HG02981 (cell line): ENCODE data around the gene NAXE.
"Not testable (repeated sequence)": the region's sequence is repeated elsewhere in the genome, so short reads cannot be mapped to it uniquely, and the experiment has no call there.

Experiments
- ATAC-seq: cut with Tn5 transposase; IDR thresholded peaks from one replicate; pipeline ENCODE4 v1.9.1; 2021; ENCODE audit warnings: mild to moderate bottlenecking, moderate library complexity; ENCODE audit not compliant: unreplicated experiment

The NAXE gene

DNA sequence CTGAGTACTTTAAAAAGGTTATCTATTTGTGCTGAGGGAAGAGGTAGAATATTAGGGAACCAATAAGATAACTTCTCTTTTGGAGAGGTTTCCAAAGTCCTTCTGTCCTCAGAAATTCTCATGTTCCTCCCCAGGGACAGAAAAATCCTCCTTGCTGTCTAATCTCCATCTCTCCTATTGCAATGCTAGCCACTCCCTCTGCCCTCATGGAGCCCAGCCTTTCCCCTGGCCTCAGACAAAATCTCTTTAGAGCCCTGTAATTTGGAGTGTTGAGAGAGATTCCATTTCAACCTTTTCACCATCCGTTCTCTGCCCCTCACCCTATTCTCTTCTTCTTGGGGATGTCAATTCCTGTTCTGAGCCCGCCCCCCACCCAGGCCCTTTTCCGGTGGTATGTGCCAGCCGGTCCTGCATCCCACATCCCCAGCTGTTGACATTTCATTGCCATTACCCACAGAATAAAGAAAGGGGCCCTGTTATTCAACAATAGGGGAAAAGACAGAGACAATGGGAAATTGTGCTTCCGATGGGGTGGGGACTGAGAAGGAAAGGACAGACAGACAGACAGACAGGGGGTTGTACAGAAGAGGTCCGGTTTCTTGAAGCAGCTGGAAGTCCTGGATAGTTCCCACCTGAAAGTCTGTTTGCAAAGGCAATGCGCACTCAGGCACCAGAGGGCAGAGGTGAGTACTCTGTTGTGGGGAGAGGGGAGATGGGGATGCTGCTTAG is 27.4 kb downstream of the NAXE start, which contains the start of gene HAPLN2:
TSS of gene HAPLN2 (plus strand) at position 563 of the 729 bp plus-strand sequence. CDS start 4,076 bp downstream, outside the sequence.
- no peak for ATAC-seq

DNA sequence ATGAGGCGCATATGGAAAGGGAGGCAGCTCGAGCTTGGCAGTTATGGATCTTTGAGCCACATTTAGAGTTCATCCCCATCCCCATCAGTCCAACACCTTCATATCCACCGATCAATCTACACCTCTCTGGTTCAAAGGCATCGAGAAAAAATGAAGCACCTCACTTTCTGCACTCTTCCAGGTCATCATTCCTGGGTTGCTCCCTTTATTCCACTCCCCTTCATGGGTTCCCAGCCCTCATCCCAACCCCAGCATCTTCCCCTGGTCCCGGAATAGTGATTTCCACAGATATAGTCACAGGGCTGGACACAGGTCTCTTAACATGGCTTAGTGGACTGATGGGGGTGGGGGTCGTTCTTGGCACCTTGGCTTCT is 28.0 kb downstream of the NAXE start:
- no peak for ATAC-seq

DNA sequence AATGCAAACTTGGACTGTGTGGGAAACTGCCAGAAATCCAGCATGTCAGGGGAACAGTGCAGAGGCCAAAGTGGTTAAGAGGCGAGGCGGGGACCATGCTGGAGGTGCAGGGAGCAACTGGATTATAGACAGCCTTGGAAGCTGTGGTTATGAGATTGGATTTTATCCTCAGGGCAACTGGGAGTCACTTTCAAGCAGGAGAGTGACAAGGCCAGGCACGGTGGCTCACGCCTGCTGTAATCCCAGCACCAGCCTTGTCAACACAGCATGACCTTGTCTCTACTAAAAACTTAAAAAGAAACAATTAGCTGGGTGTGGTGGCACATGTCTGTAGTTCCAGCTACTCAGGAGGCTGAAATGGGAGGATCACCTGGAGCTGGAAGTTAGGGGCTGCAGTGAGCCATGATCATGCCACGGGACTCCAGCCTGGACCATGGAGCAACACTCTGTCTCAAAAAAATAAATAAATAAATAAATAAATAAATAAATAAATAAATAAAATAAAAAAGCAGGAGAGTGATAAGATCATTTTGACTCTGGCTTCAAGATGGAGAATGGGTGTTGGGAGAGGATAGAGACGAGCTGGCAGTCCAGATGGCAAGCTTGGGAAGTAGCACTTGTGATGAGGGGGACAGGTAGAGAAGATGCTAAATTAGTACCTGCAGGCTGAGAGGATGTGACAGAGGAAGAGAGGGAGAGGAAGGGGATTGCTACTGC is 31.2 kb downstream of the NAXE start:
- ATAC-seq: no peak

DNA sequence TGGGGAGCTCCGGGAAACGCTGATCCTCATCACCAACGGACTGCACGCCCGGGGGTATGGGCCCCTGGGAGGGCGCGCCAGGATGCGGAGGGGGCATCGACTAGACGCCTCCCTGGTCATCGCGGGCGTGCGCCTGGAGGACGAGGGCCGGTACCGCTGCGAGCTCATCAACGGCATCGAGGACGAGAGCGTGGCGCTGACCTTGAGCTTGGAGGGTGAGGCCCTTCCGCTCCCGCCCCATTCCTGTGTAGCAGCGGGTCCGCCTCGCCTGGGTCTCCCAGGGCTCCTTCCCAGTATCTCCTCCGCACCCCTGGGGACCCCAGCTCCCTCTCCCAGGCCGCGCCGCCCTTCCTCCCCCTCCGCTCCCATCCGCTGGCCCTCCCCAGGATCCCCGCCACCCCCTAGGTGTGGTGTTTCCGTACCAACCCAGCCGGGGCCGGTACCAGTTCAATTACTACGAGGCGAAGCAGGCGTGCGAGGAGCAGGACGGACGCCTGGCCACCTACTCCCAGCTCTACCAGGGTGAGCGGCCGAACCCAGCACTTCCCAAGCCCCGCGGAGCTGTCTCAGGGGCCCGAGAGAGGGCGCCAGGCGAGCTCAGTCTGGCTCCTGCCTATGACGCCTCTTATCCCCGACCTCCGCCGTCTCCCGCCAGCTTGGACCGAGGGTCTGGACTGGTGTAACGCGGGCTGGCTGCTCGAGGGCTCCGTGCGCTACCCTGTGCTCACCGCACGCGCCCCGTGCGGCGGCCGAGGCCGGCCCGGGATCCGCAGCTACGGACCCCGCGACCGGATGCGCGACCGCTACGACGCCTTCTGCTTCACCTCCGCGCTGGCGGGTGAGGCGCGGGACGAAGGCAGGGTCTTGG is 32.6 kb downstream of the NAXE start:
- no peak for ATAC-seq

DNA sequence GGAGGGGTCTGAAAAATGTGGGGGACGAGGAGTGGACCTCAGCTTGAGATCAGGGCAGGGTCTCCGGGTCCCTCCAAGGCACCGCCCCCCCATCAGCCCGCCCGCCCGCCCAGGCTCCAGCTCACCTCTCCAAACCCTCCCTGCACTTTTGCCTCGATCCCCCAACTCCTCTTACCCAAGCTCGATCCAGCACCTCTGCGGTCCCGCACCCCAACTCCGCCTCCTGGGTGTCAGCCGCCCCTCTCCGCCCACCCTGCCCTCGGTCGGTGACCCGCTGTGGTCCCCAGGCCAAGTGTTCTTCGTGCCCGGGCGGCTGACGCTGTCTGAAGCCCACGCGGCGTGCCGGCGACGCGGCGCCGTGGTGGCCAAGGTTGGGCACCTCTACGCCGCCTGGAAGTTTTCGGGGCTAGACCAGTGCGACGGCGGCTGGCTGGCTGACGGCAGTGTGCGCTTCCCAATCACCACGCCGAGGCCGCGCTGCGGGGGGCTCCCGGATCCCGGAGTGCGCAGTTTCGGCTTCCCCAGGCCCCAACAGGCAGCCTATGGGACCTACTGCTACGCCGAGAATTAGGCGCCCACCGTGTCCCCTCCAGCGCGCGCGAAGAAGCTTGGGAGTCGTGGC is 33.3 kb downstream of the NAXE start:
- no peak for ATAC-seq

DNA sequence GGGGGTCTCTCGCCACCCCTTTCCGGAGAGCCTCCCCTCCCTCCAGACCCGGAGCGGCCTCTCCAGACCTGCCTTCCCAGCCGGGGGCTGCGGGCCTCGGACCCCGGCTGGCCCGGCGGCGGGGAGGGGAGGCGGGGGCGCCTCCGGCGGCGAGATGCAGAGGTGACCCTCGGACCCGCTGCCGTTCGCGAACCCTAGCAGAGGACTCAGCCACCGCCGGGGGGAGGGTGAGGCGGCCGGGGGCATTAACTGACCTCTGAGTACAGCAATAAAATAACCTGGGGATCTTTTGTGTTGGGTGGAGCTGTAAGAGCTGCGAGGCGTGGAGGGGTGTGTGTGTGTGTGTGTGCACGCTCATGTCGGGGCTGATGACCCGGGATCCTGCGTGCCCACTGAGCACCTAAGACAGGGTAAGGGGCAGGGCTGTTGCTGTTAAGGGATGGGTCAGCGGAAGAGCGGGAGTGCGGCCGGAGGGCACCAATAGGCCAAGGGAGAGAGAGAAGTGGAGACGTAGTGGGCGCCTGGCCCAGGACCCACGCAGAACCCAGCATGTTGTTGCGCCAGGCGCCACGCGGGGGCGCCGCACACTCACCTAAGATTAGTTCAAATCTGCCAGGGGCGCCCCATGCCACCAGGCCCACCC is 34.0 kb downstream of the NAXE start:
- no peak for ATAC-seq

DNA sequence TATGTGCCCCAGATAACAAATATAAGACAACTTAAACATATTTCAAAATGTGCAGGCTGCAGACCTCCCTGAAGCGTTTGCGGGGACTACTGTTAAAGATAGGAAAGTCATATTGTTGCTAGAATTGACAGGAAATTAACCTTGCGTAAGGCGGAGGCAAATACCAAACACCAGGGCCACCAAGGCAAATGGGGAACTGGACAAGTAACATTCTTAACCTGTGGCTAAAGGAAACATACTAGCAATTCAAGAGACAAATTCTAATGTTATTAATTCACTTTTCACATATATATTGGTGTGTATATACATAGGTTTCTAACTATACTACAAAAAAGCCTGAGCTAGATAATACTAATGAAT is 34.5 kb downstream of the NAXE start:
- ATAC-seq: no peak

DNA sequence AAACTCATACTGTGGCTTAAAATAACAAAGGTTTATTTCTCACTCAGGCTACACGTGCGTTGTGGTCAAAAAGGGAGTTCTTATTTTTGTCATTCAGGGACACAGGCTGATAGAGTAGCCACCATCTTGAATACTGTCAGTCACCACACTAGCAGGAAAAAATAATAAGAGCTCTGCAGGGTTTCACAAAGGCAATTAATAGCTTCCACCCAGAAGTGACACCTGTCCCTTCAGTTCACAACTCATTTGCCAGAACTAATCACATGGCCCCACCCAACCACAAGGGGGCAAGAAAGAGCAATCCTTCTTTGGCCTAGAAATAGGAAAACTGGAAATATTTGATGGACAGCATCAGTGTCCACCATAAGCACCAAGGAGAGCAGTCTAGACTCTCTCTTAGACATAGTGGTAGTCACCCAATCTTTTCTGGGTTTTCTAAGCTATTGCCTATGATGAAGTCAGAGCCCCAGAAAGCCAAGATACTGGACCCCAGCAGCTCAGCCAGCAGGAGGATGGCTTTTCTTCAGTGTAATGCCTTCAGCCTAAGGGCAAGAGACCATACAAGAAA is 35.8 kb downstream of the NAXE start:
- ATAC-seq: no peak

DNA sequence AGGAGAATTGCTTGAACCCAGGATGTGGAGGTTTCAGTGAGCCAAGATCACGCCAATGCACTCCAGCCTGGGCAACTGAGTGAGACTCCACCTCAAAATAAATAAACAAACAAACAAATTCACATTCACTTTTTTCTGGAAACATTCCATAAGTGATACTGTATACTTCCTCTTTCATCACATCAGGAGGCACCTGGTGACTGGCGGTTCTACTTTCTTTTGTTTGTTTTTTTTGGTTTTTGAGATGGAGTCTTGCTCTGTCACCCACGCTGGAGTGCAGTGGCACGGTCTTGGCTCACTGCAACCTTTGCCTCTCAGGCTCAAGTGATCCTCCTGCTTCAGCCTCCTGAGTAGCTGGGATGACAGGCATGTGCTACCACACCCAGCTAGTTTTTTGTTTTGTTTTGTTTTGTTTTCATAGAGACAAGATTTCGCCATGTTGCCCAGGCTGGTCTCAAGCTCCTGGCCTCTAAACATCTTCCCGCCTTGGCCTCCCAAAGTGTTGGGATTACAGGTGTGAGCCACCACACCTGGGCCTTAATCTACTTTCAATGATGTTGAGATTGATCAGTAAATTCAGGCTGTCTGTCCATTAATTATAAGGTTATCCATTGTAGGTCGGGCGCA is 38.4 kb downstream of the NAXE start:
- no peak for ATAC-seq

DNA sequence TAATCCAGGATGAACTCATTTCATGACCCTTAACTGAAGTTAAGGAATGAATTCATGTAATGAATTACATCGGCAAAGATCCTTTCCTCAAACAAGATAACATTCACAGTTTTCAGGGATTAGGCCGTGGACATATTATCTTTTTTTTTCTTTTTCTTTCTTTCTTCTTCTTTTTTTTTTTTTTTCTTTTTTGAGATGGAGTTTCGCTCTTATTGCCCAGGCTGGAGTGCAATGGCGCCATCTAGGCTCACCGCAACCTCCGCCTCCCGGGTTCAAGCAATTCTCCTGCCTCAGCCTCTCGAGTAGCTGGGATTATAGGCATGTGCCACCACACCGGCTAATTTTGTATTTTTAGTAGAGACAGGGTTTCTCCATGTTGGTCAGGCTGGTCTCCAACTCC is 39.6 kb downstream of the NAXE start:
- not testable (repeated sequence) for ATAC-seq

DNA sequence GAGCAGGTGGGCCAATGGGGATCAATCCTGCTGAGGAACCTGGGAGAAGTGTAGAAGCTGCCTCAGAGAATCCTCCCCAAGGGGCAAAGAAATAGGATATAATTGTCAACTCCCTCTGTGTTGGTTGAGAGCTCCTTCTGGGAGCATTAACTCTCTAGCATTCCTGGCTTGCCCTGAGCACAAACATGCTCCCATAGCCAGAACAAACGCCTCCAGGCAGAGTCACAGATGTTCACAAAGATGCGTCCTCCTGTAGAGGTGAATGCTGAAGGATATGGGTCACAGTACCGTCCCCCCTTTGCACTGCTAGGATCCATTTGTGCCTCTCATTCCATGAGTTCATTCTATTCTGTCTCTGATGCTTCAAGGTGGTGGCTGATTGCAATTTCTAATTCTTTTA is 40.8 kb downstream of the NAXE start:
- ATAC-seq: no peak

DNA sequence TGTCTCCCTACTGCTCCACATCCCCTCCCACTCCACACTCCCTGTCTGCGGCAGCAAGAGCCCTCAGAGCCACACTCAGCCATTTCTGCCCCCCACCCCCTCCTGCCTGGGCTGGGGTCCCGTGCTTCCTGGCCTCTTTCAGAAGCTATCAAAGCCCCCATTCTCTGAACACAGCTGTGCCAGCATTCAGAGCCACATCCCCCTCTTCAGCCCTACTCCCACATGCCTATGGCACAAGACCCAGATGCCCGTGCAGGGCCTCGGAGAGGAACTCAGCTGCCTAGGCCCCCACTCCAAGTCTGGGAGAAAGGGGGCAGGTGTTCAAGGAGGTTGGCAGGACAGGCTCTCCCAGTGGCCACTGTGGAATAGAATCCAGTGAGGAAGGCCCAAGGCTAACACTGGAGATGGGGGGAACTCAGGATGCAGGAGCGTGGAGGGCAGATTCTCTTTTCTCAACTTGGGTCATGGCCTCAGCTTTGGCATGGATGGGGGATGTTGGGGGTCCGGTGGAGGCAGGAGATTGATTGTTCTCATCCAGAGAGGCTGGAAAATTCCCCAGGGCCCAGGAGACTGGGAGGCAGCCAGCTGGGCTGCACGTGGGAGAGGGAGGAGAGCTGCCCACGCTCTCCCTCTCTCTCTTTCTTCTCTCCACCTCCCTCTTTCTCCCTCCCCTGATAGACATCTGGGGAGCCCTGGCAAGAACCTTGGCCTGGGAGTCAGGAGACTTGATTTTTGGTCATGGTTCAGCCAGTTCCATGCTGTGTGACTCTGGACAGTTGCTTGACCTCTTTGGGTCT is 46.8 kb downstream of the NAXE start:
- no peak for ATAC-seq

DNA sequence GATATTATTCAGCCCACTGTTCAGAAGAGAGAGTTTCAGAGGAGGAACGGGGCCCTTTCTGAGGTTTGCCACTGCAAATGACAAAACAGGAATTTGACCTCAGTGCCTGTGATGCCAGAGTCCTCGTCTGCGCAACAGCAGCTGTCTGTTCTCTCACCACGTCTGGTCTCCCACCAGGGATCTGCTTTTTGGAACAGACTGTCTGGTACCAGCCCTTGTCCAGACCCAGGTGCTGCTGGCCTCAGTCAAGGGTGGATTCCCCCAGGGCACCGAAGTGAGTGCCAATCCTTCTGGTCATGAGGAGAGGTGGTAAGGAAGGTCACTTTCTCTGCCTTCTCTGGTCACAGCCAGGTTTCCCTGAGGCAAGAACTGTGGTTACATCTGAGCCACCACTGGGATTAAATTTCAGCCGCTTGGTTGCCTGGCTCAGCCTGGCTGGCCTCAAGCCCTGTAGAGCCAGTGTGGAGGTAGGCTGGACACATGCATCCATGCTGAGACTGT is 48.1 kb downstream of the NAXE start:
- ATAC-seq: no peak

DNA sequence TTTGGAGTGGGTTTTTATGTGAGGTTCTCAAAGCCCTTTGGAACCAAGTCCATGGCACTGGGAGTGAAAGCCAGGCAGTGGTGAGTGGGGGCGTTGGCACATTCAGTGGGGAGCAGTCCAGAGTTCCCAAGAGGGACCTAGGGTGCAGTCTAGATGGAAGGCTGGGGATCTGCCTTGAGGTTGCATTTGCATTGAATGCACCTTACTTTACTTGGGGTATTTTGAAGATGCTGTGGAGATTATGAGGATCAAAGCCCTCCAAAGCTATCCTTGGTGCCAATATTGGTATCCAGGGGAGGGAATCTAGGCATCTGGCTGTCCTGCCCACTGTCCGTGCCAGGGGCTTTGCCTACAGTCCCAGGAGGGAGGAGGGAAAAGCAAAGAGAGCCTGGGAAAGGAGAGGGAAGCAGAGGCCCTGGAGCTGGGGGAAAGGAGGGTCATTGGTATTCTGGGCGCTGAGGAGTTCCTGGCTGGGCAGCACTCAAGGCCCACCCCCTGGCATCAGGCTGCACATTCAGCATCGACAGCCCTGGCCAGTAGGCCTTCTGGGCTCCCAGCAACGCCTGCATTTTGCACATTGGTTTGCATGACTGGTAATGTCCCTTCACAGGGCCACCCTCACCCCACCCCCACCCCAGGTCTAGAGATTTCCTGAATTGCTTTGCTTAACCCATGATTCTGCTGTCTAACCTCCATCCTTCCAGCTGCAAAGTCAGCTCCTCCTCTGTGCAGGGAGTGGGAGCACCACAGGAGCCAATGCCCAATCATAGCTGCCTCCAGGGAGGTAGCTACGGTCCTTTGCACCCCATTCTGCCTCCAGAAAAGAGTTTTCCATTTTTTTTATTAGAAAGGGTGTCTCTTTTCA is 49.5 kb downstream of the NAXE start:
- ATAC-seq: no peak

DNA sequence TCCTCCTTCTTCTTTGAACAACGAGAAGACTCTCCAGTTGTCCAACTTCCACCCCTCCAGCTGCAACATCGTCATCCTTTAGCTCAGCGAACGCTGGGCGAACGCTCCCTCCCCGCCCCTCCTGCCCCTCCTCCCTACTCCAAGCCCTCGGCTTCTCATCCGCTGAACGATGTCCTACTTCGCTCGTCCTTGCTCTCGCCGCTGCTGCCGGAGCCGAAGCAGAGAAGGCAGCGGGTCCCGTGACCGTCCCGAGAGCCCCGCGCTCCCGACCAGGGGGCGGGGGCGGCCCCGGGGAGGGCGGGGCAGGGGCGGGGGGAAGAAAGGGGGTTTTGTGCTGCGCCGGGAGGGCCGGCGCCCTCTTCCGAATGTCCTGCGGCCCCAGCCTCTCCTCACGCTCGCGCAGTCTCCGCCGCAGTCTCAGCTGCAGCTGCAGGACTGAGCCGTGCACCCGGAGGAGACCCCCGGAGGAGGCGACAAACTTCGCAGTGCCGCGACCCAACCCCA is 50.2 kb downstream of the NAXE start, which contains the start of gene BCAN:
TSS of gene BCAN (plus strand) at position 357 of the 504 bp plus-strand sequence. CDS start 3,938 bp downstream, outside the sequence.
- ATAC-seq: no peak

DNA sequence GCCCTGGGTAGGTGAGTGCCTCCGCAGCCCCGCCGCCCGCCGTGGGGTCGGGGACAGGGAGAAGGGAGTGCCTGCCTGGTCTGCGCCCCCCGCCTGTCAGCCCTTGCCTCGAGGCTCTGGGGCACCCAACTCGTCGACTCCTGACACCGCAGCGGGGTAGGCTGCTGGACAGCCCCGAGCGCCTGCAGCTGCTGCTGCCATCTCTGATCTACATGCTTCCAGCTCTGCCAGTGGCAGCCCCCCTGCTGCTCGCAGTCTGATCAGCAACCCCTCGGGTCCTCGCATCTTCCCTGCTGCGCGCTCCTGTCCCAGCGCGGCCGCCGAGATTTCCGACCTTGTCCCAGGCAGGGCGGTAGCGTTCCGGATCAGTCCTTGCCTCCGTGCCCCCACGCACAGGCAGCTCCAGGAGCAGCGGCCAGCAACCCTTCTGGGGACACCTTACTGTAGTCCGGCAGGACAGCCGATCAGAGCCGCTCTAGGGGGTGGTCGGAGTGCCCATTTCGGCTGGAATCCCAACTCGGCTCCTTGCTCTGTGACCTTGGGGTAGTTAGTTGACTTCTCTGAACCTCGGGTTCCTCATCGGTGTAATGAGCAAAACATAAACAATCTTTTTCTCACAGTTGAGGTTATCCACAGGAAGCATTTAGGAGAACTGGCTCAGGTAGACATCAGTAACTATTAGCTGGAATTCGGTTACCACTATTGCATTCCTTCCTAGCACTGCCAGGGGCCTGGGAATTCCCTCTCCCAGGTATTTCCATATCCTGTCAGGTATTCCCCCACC is 50.9 kb downstream of the NAXE start:
- no peak for ATAC-seq
